Stimulated activated CD4-positive, alpha-beta T cell treated with anti-CD3 and anti-CD28 coated beads, Interleukin-4, amount 100 ng/mL, for 1 hour (primary cell): Measurements from ENCODE around the gene MRPL55.

ENCODE experiments used
- DNase-seq: peaks from one replicate; pipeline ENCODE4 v3.0.0-alpha.2; 2020

Gene MRPL55

GRCh38 chr1:228109073-228109961 lies at the start of gene MRPL55:
Gene MRPL55, minus strand, starts transcription at chr1:228109299. Its CDS starts 1,039 bp downstream, at chr1:228108260.
- peak; percentile 98 for DNase-seq

- no peak for DNase-seq
Measured at GRCh38 chr1:228158151-228159007, 49.3 kb upstream of the MRPL55 start.

GRCh38 chr1:228157729-228158126 lies 48.6 kb upstream of the MRPL55 start:
- no peak for DNase-seq

GRCh38 chr1:228156941-228157728 lies 48.0 kb upstream of the MRPL55 start:
- no peak for DNase-seq

GRCh38 chr1:228156515-228156881 lies 47.4 kb upstream of the MRPL55 start:
- no peak for DNase-seq

GRCh38 chr1:228155596-228156514 lies 46.8 kb upstream of the MRPL55 start:
- DNase-seq: no peak

GRCh38 chr1:228154670-228155571 lies 45.8 kb upstream of the MRPL55 start:
- DNase-seq: peak; percentile 50

- no peak for DNase-seq
Measured at GRCh38 chr1:228154021-228154669, 45.0 kb upstream of the MRPL55 start.

GRCh38 chr1:228152918-228153258 lies 43.8 kb upstream of the MRPL55 start:
- no peak for DNase-seq

GRCh38 chr1:228152097-228152917 lies 43.2 kb upstream of the MRPL55 start:
- no peak for DNase-seq

GRCh38 chr1:228151180-228151925 lies 42.3 kb upstream of the MRPL55 start:
- no peak for DNase-seq

GRCh38 chr1:228150461-228151179 lies 41.5 kb upstream of the MRPL55 start:
- no peak for DNase-seq

- DNase-seq: no peak
Measured at GRCh38 chr1:228150120-228150460, 41.0 kb upstream of the MRPL55 start.

- no peak for DNase-seq
Measured at GRCh38 chr1:228149406-228150119, 40.5 kb upstream of the MRPL55 start, which contains the start of gene GJC2. Gene GJC2, plus strand, starts transcription at chr1:228149930. Its CDS starts 7,829 bp downstream, at chr1:228157759.

GRCh38 chr1:228148935-228149405 lies 39.9 kb upstream of the MRPL55 start:
- DNase-seq: no peak

GRCh38 chr1:228148196-228148861 lies 39.2 kb upstream of the MRPL55 start:
- no peak for DNase-seq

- DNase-seq: no peak
Measured at GRCh38 chr1:228147768-228148167, 38.7 kb upstream of the MRPL55 start.
